ENCODE data around the gene TXK.
"Not testable (repeated sequence)": the region's sequence is repeated elsewhere in the genome, so short reads cannot be mapped to it uniquely, and the experiment has no call there.

The TXK gene

GRCh38 chr4:48169636-48170035 is 35.6 kb upstream of the TXK start:
- DNase-seq (ENCODE audit: low spot score): no peak
- TF ChIP-seq, protein P1, sequence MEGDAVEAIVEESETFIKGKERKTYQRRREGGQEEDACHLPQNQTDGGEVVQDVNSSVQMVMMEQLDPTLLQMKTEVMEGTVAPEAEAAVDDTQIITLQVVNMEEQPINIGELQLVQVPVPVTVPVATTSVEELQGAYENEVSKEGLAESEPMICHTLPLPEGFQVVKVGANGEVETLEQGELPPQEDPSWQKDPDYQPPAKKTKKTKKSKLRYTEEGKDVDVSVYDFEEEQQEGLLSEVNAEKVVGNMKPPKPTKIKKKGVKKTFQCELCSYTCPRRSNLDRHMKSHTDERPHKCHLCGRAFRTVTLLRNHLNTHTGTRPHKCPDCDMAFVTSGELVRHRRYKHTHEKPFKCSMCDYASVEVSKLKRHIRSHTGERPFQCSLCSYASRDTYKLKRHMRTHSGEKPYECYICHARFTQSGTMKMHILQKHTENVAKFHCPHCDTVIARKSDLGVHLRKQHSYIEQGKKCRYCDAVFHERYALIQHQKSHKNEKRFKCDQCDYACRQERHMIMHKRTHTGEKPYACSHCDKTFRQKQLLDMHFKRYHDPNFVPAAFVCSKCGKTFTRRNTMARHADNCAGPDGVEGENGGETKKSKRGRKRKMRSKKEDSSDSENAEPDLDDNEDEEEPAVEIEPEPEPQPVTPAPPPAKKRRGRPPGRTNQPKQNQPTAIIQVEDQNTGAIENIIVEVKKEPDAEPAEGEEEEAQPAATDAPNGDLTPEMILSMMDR (IDR thresholded peaks at IDR 0.05; ENCODE audit: extremely low read depth, missing control alignments): no peak

- TF ChIP-seq, protein P1 (IDR thresholded peaks at IDR 0.05; ENCODE audit: extremely low read depth, missing control alignments): no peak
- no peak for DNase-seq (ENCODE audit: low spot score)
These were observed 33.7 kb upstream of the TXK start for GRCh38 chr4:48167538-48168263.

- DNase-seq (ENCODE audit: low spot score): not testable (repeated sequence)
These were observed 30.5 kb upstream of the TXK start for GRCh38 chr4:48164561-48164960.

GRCh38 chr4:48163746-48164145 is 29.7 kb upstream of the TXK start:
- no peak for DNase-seq (ENCODE audit: low spot score)
- TF ChIP-seq, protein P1 (IDR thresholded peaks at IDR 0.05; ENCODE audit: extremely low read depth, missing control alignments): no peak

- no peak for DNase-seq (ENCODE audit: low spot score)
These were observed 28.1 kb upstream of the TXK start for GRCh38 chr4:48162162-48162561.

GRCh38 chr4:48157271-48157670 is 23.2 kb upstream of the TXK start:
- DNase-seq (ENCODE audit: low spot score): no peak
- TF ChIP-seq, protein P1 (IDR thresholded peaks at IDR 0.05; ENCODE audit: extremely low read depth, missing control alignments): no peak

More at GRCh38 chr4:48162162-48162561, 28.1 kb upstream of the TXK start:
- TF ChIP-seq, protein P1 (IDR thresholded peaks at IDR 0.05; ENCODE audit: extremely low read depth, missing control alignments): no peak

DNA sequence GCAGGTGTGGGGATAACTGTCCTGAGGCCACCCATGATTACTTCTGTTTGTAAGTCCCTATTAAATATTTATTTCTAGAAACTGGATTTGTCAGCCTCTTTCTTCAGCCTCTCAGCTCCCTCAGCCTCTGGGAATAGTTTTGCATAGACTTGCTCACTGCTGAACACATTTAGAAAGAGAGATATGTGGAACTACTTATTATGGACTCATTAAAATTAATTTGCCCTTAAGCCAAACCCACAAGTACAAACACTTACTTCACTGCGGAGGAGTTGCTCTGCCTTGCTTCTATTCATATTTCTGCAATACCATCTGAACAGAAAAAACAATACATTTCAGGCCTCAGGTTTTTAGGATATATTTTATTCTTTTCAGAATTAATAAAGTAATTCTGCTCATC is 22.4 kb upstream of the TXK start:
- no peak for DNase-seq (ENCODE audit: low spot score)

More for the DNA sequence above, 22.4 kb upstream of the TXK start:
- TF ChIP-seq, protein P1 (IDR thresholded peaks at IDR 0.05; ENCODE audit: extremely low read depth, missing control alignments): no peak
